Measurements from ENCODE around the gene PRR33. TPM values are rescaled to one million over a fixed set of nuclear protein-coding genes. Genes with fewer than 3 reads are reported as not detected.

Gene PRR33
- total and polyA plus RNA-seq, 8 donors, result not detected

- no peak for TF ChIP-seq CTCF (IDR thresholded peaks at IDR 0.05)
- FAIRE-seq, result no peak
- intact Hi-C loops (cut with DNase I), result no loop called here
- Histone ChIP-seq H3K27me3 (no peaks in the 10 kb centered on the region), H3K4me3 (peak overlapping the region in 1 of 4 donors; percentile 36), H3K27ac (peak overlapping the region in 1 of 4 donors; percentile 44), H3K4me1 (no peaks in the 10 kb centered on the region), H3K36me3 (no peaks in the 10 kb centered on the region), H3K9me3 (no peaks in the 10 kb centered on the region)
- WGBS, 2 donors, result 89 to 90% methylated on average over 19 of the region's 19 CpGs
- DNase-seq, result peak in 2 of 6 donors; percentile 30 to 73
- no peak for ATAC-seq
These were observed 38.1 kb downstream of the PRR33 start for GRCh38 chr11:1853376-1854131.

GRCh38 chr11:1852877-1853276 lies 38.8 kb downstream of the PRR33 start, which contains the start of gene LSP1:
Gene LSP1, plus strand, starts transcription at chr11:1853084. Its CDS starts 61 bp downstream, at chr11:1853145.
- peak in 2 of 4 donors; percentile 22 to 43 for ATAC-seq
- no peaks in the 10 kb centered on the region for H3K9me3 ChIP-seq
- H3K36me3 ChIP-seq, result no peaks in the 10 kb centered on the region
- no peaks in the 10 kb centered on the region for H3K27me3 ChIP-seq
- H3K4me1 ChIP-seq, result peaks cover 0 to 4% (median 2%) of the 10 kb centered on the region in 3 donors
- H3K4me3 ChIP-seq, result peak within 1 kb of the TSS in 1 of 4 donors; percentile 36
- H3K27ac ChIP-seq, result peak within 1 kb of the TSS in 1 of 4 donors; percentile 44
- no peak for TF ChIP-seq CTCF (IDR thresholded peaks at IDR 0.05)
- 80 to 87% methylated on average over 18 of the region's 18 CpGs for WGBS, 2 donors
- no peak for FAIRE-seq
- intact Hi-C loops (cut with DNase I), result no loop called here
- peak in 2 of 6 donors; percentile 23 to 77 for DNase-seq

DNA sequence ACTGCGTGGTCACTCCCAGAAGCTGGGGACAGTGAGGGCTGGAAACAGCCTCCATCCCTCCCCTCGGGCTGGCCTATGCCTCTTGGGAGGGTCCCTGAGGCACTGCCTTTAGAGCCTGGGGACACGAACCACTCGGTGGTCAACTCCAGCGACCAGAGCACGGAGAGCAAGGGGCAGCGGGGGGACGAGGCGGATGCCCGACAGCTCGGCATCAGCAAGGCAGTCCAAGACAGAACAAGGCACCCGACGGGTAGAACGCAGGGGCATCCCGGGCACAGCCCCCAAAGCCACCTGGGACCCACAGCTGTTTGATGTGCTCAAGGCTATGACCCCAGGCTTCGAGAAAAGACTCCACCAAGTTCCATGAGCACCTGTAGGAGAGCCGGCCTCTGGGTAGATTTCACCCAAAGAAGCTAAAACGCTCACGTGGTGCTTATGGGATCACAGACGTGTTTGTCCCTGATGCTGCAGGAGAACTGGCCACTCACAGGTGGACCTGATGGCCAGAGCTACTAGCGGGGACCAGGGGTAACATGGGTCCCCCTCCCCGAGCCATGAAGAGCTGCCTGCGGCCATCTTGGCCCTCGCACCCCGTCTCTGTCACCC lies 39.3 kb downstream of the PRR33 start:
- no peak for TF ChIP-seq CTCF (IDR thresholded peaks at IDR 0.05)
- intact Hi-C loops (cut with DNase I), result no loop called here
- no peaks in the 10 kb centered on the region for H3K9me3 ChIP-seq
- ATAC-seq (no peak), DNase-seq (peak in 1 of 6 donors; percentile 21), FAIRE-seq (no peak)
- H3K27ac ChIP-seq, result peak overlapping the region in 1 of 4 donors; percentile 44
- WGBS, 2 donors, result 87 to 90% methylated on average over 25 of the region's 25 CpGs
- no peaks in the 10 kb centered on the region for H3K36me3 ChIP-seq
- no peak overlapping the region for H3K4me3 ChIP-seq
- H3K27me3 ChIP-seq, result no peaks in the 10 kb centered on the region
- peaks cover 0 to 4% (median 3%) of the 10 kb centered on the region in 3 donors for H3K4me1 ChIP-seq

DNA sequence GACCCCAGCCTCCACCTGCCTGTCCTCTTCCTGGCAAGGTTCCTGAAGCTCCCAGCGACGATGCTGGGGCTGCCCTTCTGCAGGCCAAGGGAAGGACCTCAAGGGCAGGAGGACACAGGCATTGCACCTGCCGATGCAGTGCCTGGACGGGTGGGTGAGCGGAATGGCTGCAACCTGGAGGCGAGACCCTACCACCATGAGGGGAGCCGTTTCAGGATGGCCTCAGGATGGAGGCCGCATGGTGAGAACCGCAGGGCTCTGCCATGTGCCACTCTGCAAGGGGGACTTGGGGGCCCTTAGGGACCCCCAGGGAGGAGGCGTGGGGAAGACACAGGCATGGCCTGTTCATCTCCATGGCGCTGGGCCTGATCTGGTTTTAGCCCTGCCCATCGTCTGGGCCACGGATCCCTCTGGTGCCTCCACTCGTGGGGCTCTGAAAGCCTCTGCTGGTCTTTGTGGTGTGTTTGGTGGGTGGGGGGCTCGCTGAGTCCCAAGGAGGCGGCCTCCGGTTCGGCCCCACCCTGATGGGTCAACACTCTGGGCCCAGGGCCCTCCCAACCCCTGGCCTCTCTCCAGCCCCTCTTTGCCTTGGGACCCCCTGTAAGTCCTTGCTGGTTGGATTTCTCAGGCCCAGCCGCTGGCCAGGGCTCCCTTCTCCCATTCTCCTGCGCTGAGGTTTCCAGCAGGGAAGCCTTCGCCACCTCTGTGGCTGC lies 40.1 kb downstream of the PRR33 start:
- TF ChIP-seq CTCF (IDR thresholded peaks at IDR 0.05), result no peak
- no peaks in the 10 kb centered on the region for H3K36me3 ChIP-seq
- FAIRE-seq (no peak), ATAC-seq (no peak), DNase-seq (peak in 2 of 6 donors; percentile 33 to 66)
- no peaks in the 10 kb centered on the region for H3K27me3 ChIP-seq
- H3K4me3 ChIP-seq, result no peak overlapping the region
- H3K4me1 ChIP-seq, result peaks cover 0 to 4% (median 3%) of the 10 kb centered on the region in 3 donors
- intact Hi-C loops (cut with DNase I), result no loop called here
- WGBS, 2 donors, result 89 to 92% methylated on average over 15 to 21 of the region's 21 CpGs
- peak overlapping the region in 2 of 4 donors; percentile 58 to 62 for H3K27ac ChIP-seq
- H3K9me3 ChIP-seq, result no peaks in the 10 kb centered on the region
